K562 (cell line): ENCODE data around the gene TBC1D1. TPM values are rescaled to one million over a fixed set of nuclear protein-coding genes. Genes with fewer than 3 reads are reported as not detected.

Source experiments
- ATAC-seq: fragments of 200-7000 bp; cut with Tn5 transposase; 3 replicates; pipeline ENCODE4 v1.9.1; 2020; ENCODE audit warnings: moderate library complexity
- BruUV-seq: library from RNA; stranded (reverse); fragments of 400-500 nt; replicated peaks from 2 replicates; lab custom pipeline; 2021; lab: Mats Ljungman, UMichigan
- CTCF ChIA-PET: fragments of 300-600 bp; formaldehyde crosslinking; extraction: SDS; loops from one replicate; lab custom pipeline; 2021; ENCODE audit warnings: low intra/inter-chr PET ratio; lab: Yijun Ruan, JAX
- POLR2A ChIA-PET: fragments of 300-600, 350-650 bp; sonication (Branson Sonifier 250); formaldehyde crosslinking; extraction: SDS; loops from one replicate; lab custom pipeline; 2021; ENCODE audit warnings: antibody characterized with exemption, inconsistent platforms; lab: Yijun Ruan, JAX
- DNase-seq, 4 experiments: peaks; one replicate each; pipeline versions ENCODE4 v3.0.0 to v3.0.0-alpha.2; 2011 to 2018; ENCODE audit warnings: low spot score in 3 of 4, mixed read lengths in 3 of 4; ENCODE audit errors: extremely low read depth in 1 of 4
- FAIRE-seq: peaks from 2 replicates; lab custom pipeline; 2011; peaks lifted over from hg19 to GRCh38; lab: Jason Lieb, UNC
- H2AFZ ChIP-seq: 2 replicates; pipeline ENCODE4 v1.6.0; 2011; ENCODE audit warnings: low read depth, low read length, control low read depth, inconsistent platforms
- H3K27ac ChIP-seq: fragments of 200-600 bp; 3 replicates; pipeline ENCODE4 v1.8.0; 2011; ENCODE audit warnings: low read depth, mild to moderate bottlenecking, control low read depth, inconsistent platforms, low read length, moderate library complexity, mixed read lengths; ENCODE audit errors: extremely low read depth
- H3K27me3 ChIP-seq, 2 experiments: fragments of 300-600 bp in 1 of 2; 2 replicates in 1 of 2; 3 replicates in 1 of 2; pipeline versions ENCODE4 v1.6.0 to v1.8.0; 2011; ENCODE audit warnings: inconsistent platforms in 2 of 2, low read length in 2 of 2, mild to moderate bottlenecking in 1 of 2, mixed read lengths in 1 of 2, moderate library complexity in 1 of 2; ENCODE audit not compliant: control insufficient read depth in 2 of 2, insufficient read depth in 2 of 2
- H3K36me3 ChIP-seq: fragments of 300-600 bp; 3 replicates; pipeline ENCODE4 v1.8.0; 2011; ENCODE audit warnings: mild to moderate bottlenecking, low read length, inconsistent platforms; ENCODE audit not compliant: control insufficient read depth, insufficient read depth
- H3K4me1 ChIP-seq, 2 experiments: fragments of 200-600 bp in 1 of 2; replicated peaks in 1 of 2; 2 replicates in 1 of 2; 3 replicates in 1 of 2; pipeline versions ENCODE4 v1.5.1 to v1.8.0; 2011; ENCODE audit warnings: inconsistent platforms in 2 of 2, low read length in 2 of 2, mild to moderate bottlenecking in 1 of 2, mixed read lengths in 1 of 2, moderate library complexity in 1 of 2; ENCODE audit not compliant: control insufficient read depth in 2 of 2, insufficient read depth in 2 of 2
- H3K4me2 ChIP-seq: 2 replicates; pipeline ENCODE4 v1.6.1; 2011; ENCODE audit warnings: low read length, control low read depth, inconsistent platforms, mixed read lengths; ENCODE audit not compliant: insufficient read depth
- H3K4me3 ChIP-seq: fragments of 200-600 bp; sonication (generic), shearing (Covaris generic); 2 replicates; pipeline ENCODE4 v1.5.1; 2016; ENCODE audit warnings: control low read depth, inconsistent platforms
- H3K79me2 ChIP-seq: fragments of 200-600 bp; 3 replicates; pipeline ENCODE4 v1.8.0; 2011; ENCODE audit warnings: low read length, inconsistent platforms; ENCODE audit not compliant: control insufficient read depth, insufficient read depth
- H3K9ac ChIP-seq, 2 experiments: 2 replicates each; pipeline versions ENCODE4 v1.6.0 to v1.6.1; 2011; ENCODE audit warnings: low read depth in 2 of 2, low read length in 2 of 2, control low read depth in 1 of 2, inconsistent platforms in 1 of 2, mild to moderate bottlenecking in 1 of 2, mixed read lengths in 1 of 2; ENCODE audit not compliant: insufficient read depth in 1 of 2
- H3K9me1 ChIP-seq: one replicate; pipeline ENCODE4 v1.6.0; 2011; ENCODE audit warnings: inconsistent platforms, mild to moderate bottlenecking, low read length, moderate library complexity; ENCODE audit not compliant: control insufficient read depth, insufficient read depth
- H3K9me3 ChIP-seq: replicated peaks from 2 replicates; pipeline ENCODE4 v1.5.1; 2011; ENCODE audit warnings: low read depth, low read length, inconsistent platforms; ENCODE audit not compliant: control insufficient read depth, insufficient read depth
- H4K20me1 ChIP-seq: replicated peaks from 2 replicates; pipeline ENCODE4 v1.6.1; 2011; ENCODE audit warnings: low read length, inconsistent platforms, mixed read lengths; ENCODE audit not compliant: control insufficient read depth, insufficient read depth
- CBFA2T2 ChIP-seq: fragments of 450-650 bp; conservative IDR thresholded peaks from 2 replicates; pipeline ENCODE4 v1.6.1; 2017; ENCODE audit warnings: mild to moderate bottlenecking
- CBFA2T3 ChIP-seq: fragments of 450-650 bp; IDR thresholded peaks from 2 replicates; pipeline ENCODE4 v1.6.1; 2017
- HMG20B ChIP-seq: fragments of 250-450 bp; sonication (Bioruptor Pico); IDR thresholded peaks from 2 replicates; pipeline ENCODE4 v1.5.0; 2021; ENCODE audit warnings: mild to moderate bottlenecking
- KLF1 ChIP-seq: fragments of 450-650 bp; IDR thresholded peaks from 2 replicates; pipeline ENCODE4 v1.6.1; 2016; ENCODE audit warnings: missing genetic modification characterization, missing compliant biosample characterization
- MEIS2 ChIP-seq: fragments of 450-650 bp; IDR thresholded peaks from 2 replicates; pipeline ENCODE4 v1.6.1; 2014; ENCODE audit warnings: mild to moderate bottlenecking; ENCODE audit not compliant: partially characterized antibody
- STAT5B ChIP-seq: fragments of 250-450 bp; sonication (Bioruptor Pico); IDR thresholded peaks from 2 replicates; pipeline ENCODE4 v1.8.0; 2021; ENCODE audit warnings: mild to moderate bottlenecking, inconsistent platforms
- TCF3 ChIP-seq: sonication (generic); formaldehyde crosslinking; IDR thresholded peaks from 2 replicates; pipeline ENCODE4 v1.4.0; 2020; ENCODE audit warnings: mild to moderate bottlenecking, missing genetic modification reagents
- TEAD4 ChIP-seq, 2 experiments: sonication (generic) in 1 of 2; formaldehyde crosslinking in 1 of 2; IDR thresholded peaks; 2 replicates each; pipeline versions ENCODE4 v1.6.1 to v1.8.0; 2012 to 2022; ENCODE audit warnings: borderline replicate concordance in 1 of 2, inconsistent platforms in 1 of 2, low read length in 1 of 2, mild to moderate bottlenecking in 1 of 2, missing genetic modification reagents in 1 of 2
- WGBS: fragments of 100-300 bp; shearing (Covaris generic); methylation state at CpG from one replicate; pipeline ENCODE4 v1.1.6; 2016; ENCODE audit warnings: low coverage, mixed read lengths; ENCODE audit not compliant: insufficient coverage; ENCODE audit errors: missing lambda C conversion rate; 5-methylcytosine and 5-hydroxymethylcytosine counted together
- in situ Hi-C: fragments of 300-500 bp; cut with MboI; formaldehyde crosslinking; loops from 4 replicates; pipeline ENCODE4 v1.15.0; 2018; ENCODE audit warnings: inconsistent platforms, mixed read lengths
- intact Hi-C: fragments of 100-400 bp; cut with micrococcal nuclease; formaldehyde crosslinking; loops from 2 replicates; pipeline ENCODE4 v1.14.2; 2022
- polyA plus RNA-seq, 8 experiments: library from polyadenylated mRNA; depleted of rRNA in 4 of 8; stranded (reverse) in 5 of 8; unstranded in 3 of 8; fragments of >200 nt; fragmentation: Nextera tagmentation in 2 of 8; fragmentation: Illumina TruSeq in 1 of 8; extraction: Ambion mirVana in 2 of 8; extraction: Trizol in 1 of 8; gene quantifications; 2 replicates each; pipeline versions ENCODE4 v1.2.1 to v1.2.3, GENCODE V29; 2011 to 2014; ENCODE audit warnings: inconsistent platforms in 1 of 8, missing spikeins in 1 of 8
- total RNA-seq, 7 experiments: library from RNA; depleted of rRNA in 6 of 7; stranded (reverse); fragments of >200 nt in 6 of 7; fragmentation: Illumina TruSeq in 2 of 7; extraction: Trizol in 2 of 7; gene quantifications; 2 replicates each; pipeline versions ENCODE4 v1.2.1 to v1.2.3, GENCODE V29; 2011 to 2021; ENCODE audit warnings: low replicate concordance in 1 of 7
- TF ChIP-seq, protein P1 (sequence below), 2 experiments: IDR thresholded peaks in 1 of 2; conservative IDR thresholded peaks in 1 of 2; 2 replicates each; pipeline ENCODE4 v1.6.1; 2016; ENCODE audit warnings: low read depth in 2 of 2, mild to moderate bottlenecking in 1 of 2, missing compliant biosample characterization in 1 of 2, missing genetic modification characterization in 1 of 2, moderate library complexity in 1 of 2
- TF ChIP-seq, protein P2 (sequence below): fragments of 450-650 bp; IDR thresholded peaks from 2 replicates; pipeline ENCODE4 v1.6.1; 2016; ENCODE audit warnings: mild to moderate bottlenecking
- TF ChIP-seq, protein P3 (sequence below): sonication (generic); formaldehyde crosslinking; IDR thresholded peaks from 2 replicates; pipeline ENCODE4 v1.8.0; 2022; ENCODE audit warnings: missing genetic modification reagents, mild to moderate bottlenecking, moderate library complexity, borderline replicate concordance
- TF ChIP-seq, protein P4 (sequence below): fragments of 450-650 bp; IDR thresholded peaks from 2 replicates; pipeline ENCODE4 v1.6.1; 2016

Gene TBC1D1
- total and polyA plus RNA-seq, 9 of the 15 experiments (the other 6 are each of a cell fraction or from before 2014, with no cell fraction given) = 0.59 to 14.2 (median 8.8) TPM

GRCh38 chr4:38065176-38065575 lies 174.3 kb downstream of the TBC1D1 start:
- Histone ChIP-seq H2AFZ (no peak overlapping the region), H3K9ac (peak overlapping the region in 1 of 2 experiments; percentile 67; a peak in 1 of 4 replicates), H3K9me3 (no peaks in the 10 kb centered on the region), H3K4me1 (peaks cover 7 to 15% of the 10 kb centered on the region in 2 experiments; a peak in 3 of 5 replicates), H3K36me3 (no peaks in the 10 kb centered on the region), H3K4me2 (no peak overlapping the region), H3K4me3 (no peak overlapping the region), H3K79me2 (no peaks in the 10 kb centered on the region), H3K9me1 (no peaks in the 10 kb centered on the region), H3K27ac (no peak overlapping the region), H3K27me3 (no peaks in the 10 kb centered on the region), H4K20me1 (no peaks in the 10 kb centered on the region)
- ChIA-PET POLR2A (no interaction called here), CTCF (no interaction called here)
- intact Hi-C loops (loop anchor here (5.0 to 10.0 kb wide), 4 partner anchors 252 to 1070 kb away; no protein-coding TSS in a partner anchor), in situ Hi-C loops (loop anchor here (25.0 kb wide), 1 partner anchor 1072 kb away; no protein-coding TSS in a partner anchor)
- 5% methylated on average over 5 of the region's 5 CpGs for WGBS
- FAIRE-seq = no peak
- peak in 2 of 4 experiments; percentile 21 to 39 for DNase-seq
- ATAC-seq = no peak
- BruUV-seq = no TSS peak
- TF ChIP-seq, protein P1, sequence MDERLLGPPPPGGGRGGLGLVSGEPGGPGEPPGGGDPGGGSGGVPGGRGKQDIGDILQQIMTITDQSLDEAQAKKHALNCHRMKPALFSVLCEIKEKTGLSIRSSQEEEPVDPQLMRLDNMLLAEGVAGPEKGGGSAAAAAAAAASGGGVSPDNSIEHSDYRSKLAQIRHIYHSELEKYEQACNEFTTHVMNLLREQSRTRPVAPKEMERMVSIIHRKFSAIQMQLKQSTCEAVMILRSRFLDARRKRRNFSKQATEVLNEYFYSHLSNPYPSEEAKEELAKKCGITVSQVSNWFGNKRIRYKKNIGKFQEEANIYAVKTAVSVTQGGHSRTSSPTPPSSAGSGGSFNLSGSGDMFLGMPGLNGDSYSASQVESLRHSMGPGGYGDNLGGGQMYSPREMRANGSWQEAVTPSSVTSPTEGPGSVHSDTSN (CRISPR knock-in tag; IDR thresholded peaks at IDR 0.05; ENCODE audit: low read depth) = no peak
- TF ChIP-seq, protein P1 (tag; conservative IDR thresholded peaks at IDR 0.05; ENCODE audit: low read depth) = peak; percentile 45; the same call in 1 of the 2 replicates
- TF ChIP-seq STAT5B (CRISPR knock-in tag) (no peak), TEAD4 (IDR thresholded peaks at IDR 0.05; ENCODE audit: low read length) (0 out of 2 replicates have a peak, but pooled peaks have one; percentile 13), TEAD4 (CRISPR knock-in tag; IDR thresholded peaks at IDR 0.05; ENCODE audit: borderline replicate concordance) (no peak), CBFA2T2 (0 out of 2 replicates have a peak, but pooled peaks have one; percentile 5), MEIS2 (peak; percentile 61), CBFA2T3 (peak; percentile 30), KLF1 (tag) (peak; percentile 76), TCF3 (CRISPR knock-in tag) (peak; percentile 13; the same call in 1 of the 2 replicates), HMG20B (CRISPR knock-in tag) (no peak)
- TF ChIP-seq, protein P2, sequence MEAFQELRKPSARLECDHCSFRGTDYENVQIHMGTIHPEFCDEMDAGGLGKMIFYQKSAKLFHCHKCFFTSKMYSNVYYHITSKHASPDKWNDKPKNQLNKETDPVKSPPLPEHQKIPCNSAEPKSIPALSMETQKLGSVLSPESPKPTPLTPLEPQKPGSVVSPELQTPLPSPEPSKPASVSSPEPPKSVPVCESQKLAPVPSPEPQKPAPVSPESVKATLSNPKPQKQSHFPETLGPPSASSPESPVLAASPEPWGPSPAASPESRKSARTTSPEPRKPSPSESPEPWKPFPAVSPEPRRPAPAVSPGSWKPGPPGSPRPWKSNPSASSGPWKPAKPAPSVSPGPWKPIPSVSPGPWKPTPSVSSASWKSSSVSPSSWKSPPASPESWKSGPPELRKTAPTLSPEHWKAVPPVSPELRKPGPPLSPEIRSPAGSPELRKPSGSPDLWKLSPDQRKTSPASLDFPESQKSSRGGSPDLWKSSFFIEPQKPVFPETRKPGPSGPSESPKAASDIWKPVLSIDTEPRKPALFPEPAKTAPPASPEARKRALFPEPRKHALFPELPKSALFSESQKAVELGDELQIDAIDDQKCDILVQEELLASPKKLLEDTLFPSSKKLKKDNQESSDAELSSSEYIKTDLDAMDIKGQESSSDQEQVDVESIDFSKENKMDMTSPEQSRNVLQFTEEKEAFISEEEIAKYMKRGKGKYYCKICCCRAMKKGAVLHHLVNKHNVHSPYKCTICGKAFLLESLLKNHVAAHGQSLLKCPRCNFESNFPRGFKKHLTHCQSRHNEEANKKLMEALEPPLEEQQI = no peak
- TF ChIP-seq, protein P3, sequence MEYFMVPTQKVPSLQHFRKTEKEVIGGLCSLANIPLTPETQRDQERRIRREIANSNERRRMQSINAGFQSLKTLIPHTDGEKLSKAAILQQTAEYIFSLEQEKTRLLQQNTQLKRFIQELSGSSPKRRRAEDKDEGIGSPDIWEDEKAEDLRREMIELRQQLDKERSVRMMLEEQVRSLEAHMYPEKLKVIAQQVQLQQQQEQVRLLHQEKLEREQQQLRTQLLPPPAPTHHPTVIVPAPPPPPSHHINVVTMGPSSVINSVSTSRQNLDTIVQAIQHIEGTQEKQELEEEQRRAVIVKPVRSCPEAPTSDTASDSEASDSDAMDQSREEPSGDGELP = peak; percentile 12; the same call in 1 of the 2 replicates
- TF ChIP-seq, protein P4, sequence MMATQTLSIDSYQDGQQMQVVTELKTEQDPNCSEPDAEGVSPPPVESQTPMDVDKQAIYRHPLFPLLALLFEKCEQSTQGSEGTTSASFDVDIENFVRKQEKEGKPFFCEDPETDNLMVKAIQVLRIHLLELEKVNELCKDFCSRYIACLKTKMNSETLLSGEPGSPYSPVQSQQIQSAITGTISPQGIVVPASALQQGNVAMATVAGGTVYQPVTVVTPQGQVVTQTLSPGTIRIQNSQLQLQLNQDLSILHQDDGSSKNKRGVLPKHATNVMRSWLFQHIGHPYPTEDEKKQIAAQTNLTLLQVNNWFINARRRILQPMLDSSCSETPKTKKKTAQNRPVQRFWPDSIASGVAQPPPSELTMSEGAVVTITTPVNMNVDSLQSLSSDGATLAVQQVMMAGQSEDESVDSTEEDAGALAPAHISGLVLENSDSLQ = peak; percentile 50
